ENCODE measurements around the gene FIGN.

GRCh38 chr2:163759013-163759412, 23.2 kb upstream of the FIGN start:
- TF ChIP-seq CTCF (IDR thresholded peaks at IDR 0.05) (no peak), POLR2AphosphoS5 (IDR thresholded peaks at IDR 0.05) (no peak)
